ENCODE measurements around the gene MRPL36. TPM values are rescaled to one million over a fixed set of nuclear protein-coding genes. Genes with fewer than 3 reads are reported as not detected.

Gene MRPL36
- total and polyA plus RNA-seq, 9 of the 15 experiments (the other 6 are each of a cell fraction or from before 2014, with no cell fraction given), result 78.3 to 557 (median 124) TPM

DNA sequence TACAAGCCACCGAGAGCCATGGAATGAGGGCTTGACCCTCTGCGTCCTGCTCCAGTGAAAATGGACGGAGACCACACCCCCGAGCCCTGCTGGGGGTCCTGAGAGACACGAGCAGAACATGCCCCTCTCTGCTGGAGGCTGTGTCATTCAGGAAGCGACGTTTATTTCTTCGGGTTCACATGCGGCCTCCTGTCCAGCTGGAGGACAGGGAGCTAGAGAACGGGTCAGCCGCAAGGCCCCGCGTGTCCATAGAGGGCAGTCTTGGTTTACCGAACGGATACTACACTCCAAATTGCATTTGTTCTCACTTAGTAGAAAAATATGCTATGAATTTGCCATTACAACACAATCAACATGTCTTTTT, 36.1 kb downstream of the MRPL36 start (continued):
- TF ChIP-seq, protein P1, sequence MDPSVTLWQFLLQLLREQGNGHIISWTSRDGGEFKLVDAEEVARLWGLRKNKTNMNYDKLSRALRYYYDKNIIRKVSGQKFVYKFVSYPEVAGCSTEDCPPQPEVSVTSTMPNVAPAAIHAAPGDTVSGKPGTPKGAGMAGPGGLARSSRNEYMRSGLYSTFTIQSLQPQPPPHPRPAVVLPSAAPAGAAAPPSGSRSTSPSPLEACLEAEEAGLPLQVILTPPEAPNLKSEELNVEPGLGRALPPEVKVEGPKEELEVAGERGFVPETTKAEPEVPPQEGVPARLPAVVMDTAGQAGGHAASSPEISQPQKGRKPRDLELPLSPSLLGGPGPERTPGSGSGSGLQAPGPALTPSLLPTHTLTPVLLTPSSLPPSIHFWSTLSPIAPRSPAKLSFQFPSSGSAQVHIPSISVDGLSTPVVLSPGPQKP (CRISPR knock-in tag; IDR thresholded peaks at IDR 0.05), result no peak
- TF ChIP-seq HIVEP1 (CRISPR knock-in tag; IDR thresholded peaks at IDR 0.05) (no peak), DIDO1 (tag; IDR thresholded peaks at IDR 0.05; ENCODE audit: low read depth) (no peak), ZC3H8 (IDR thresholded peaks at IDR 0.05) (no peak), U2AF1 (optimal IDR thresholded peaks at IDR 0.05; ENCODE audit: low read depth, low read length) (no peak), RAD21 (CRISPR knock-in tag; conservative IDR thresholded peaks at IDR 0.05 in 1 of 2, IDR thresholded peaks at IDR 0.05 in 1 of 2) (peak; percentile 59 to 82), GTF2A2 (tag; IDR thresholded peaks at IDR 0.05) (no peak), RCOR1 (IDR thresholded peaks at IDR 0.05; ENCODE audit: borderline replicate concordance in 1 of 2, low read depth in 2 of 2, low read length in 2 of 2) (no peak), BACH1 (tag; IDR thresholded peaks at IDR 0.05) (no peak), POLR2H (tag; IDR thresholded peaks at IDR 0.05; ENCODE audit: low read depth) (no peak), SMC3 (conservative IDR thresholded peaks at IDR 0.05; ENCODE audit: insufficient read depth, low read depth, low read length) (0 out of 2 replicates have a peak, but pooled peaks have one; percentile 24), TBP (optimal IDR thresholded peaks at IDR 0.05; ENCODE audit: low read depth, low read length) (no peak), BHLHE40 (IDR thresholded peaks at IDR 0.05; ENCODE audit: low read length) (no peak), ESRRB (CRISPR knock-in tag; IDR thresholded peaks at IDR 0.05; ENCODE audit: borderline replicate concordance) (no peak), LARP7 (IDR thresholded peaks at IDR 0.05) (no peak)
- TF ChIP-seq, protein P2, sequence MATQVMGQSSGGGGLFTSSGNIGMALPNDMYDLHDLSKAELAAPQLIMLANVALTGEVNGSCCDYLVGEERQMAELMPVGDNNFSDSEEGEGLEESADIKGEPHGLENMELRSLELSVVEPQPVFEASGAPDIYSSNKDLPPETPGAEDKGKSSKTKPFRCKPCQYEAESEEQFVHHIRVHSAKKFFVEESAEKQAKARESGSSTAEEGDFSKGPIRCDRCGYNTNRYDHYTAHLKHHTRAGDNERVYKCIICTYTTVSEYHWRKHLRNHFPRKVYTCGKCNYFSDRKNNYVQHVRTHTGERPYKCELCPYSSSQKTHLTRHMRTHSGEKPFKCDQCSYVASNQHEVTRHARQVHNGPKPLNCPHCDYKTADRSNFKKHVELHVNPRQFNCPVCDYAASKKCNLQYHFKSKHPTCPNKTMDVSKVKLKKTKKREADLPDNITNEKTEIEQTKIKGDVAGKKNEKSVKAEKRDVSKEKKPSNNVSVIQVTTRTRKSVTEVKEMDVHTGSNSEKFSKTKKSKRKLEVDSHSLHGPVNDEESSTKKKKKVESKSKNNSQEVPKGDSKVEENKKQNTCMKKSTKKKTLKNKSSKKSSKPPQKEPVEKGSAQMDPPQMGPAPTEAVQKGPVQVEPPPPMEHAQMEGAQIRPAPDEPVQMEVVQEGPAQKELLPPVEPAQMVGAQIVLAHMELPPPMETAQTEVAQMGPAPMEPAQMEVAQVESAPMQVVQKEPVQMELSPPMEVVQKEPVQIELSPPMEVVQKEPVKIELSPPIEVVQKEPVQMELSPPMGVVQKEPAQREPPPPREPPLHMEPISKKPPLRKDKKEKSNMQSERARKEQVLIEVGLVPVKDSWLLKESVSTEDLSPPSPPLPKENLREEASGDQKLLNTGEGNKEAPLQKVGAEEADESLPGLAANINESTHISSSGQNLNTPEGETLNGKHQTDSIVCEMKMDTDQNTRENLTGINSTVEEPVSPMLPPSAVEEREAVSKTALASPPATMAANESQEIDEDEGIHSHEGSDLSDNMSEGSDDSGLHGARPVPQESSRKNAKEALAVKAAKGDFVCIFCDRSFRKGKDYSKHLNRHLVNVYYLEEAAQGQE (IDR thresholded peaks at IDR 0.05; ENCODE audit: borderline replicate concordance), result peak; percentile 40; the same call in 1 of the 2 replicates
- TF ChIP-seq, protein P2 (CRISPR knock-in tag; IDR thresholded peaks at IDR 0.05; ENCODE audit: low read depth), result no peak
- TF ChIP-seq, protein P3, sequence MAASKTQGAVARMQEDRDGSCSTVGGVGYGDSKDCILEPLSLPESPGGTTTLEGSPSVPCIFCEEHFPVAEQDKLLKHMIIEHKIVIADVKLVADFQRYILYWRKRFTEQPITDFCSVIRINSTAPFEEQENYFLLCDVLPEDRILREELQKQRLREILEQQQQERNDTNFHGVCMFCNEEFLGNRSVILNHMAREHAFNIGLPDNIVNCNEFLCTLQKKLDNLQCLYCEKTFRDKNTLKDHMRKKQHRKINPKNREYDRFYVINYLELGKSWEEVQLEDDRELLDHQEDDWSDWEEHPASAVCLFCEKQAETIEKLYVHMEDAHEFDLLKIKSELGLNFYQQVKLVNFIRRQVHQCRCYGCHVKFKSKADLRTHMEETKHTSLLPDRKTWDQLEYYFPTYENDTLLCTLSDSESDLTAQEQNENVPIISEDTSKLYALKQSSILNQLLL (CRISPR knock-in tag; IDR thresholded peaks at IDR 0.05; ENCODE audit: borderline replicate concordance), result no peak
- TF ChIP-seq, protein P4, sequence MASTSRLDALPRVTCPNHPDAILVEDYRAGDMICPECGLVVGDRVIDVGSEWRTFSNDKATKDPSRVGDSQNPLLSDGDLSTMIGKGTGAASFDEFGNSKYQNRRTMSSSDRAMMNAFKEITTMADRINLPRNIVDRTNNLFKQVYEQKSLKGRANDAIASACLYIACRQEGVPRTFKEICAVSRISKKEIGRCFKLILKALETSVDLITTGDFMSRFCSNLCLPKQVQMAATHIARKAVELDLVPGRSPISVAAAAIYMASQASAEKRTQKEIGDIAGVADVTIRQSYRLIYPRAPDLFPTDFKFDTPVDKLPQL (IDR thresholded peaks at IDR 0.05; ENCODE audit: extremely low read depth, insufficient read length), result no peak

Data from K562 (cell line).